T1000 (cell line): ENCODE results near the gene ZNF784.

Experiments used
- DNase-seq: peaks from one replicate; lab custom pipeline; 2025; ENCODE audit warnings: mixed read lengths; lab: John Stamatoyannopoulos, UW

Gene ZNF784, protein sequence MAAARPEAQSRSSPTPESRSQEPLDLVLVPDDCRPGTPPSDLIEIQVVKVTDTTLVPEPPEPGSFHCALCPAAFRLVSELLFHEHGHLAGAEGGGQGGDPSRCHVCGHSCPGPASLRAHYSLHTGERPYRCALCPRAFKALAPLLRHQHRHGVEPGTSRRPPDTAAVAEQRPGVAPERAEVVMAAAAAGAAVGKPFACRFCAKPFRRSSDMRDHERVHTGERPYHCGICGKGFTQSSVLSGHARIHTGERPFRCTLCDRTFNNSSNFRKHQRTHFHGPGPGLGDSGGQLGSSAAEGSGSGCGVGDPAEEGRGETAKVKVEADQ

DNA sequence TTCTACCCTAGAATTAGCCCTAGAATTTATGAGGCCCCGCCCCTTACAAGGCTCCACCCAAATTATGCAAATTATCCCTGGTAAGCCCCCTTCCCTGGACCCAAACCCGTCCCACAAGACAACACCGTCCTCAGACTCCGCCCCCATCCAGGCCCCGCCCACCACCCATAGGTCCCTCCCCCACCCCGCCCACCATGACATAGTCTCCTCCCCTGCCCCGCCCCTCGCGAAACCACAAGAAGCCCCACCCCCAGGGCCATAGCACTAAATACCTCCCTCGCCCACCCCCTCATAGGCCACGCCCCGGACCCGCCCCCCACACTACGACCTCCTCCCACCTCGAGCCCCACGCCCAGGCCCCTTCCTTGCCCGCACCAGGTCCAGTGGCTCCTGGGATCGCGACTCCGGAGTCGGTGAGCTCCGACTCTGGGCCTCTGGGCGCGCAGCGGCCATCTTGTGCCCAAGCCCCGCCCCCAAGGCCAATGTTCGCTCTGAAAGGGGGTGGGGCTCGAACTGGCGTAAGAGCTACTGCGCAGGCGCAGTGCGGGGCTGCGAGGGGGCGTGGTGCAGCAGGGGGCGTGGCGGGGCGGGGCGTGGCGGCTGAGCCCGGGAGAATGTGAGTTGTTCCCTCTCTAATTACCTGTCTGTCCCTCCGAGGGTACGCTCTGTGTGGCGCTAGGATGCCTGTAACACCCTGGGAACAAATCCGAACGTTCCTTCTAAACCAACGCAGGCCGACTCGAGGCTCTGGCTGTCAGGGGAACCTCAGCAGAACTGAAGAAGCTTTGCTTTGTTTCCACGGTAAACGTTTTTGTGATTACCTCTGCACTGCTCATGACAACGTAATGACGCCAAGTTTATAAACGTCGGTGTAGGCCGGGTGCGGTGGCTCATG, at the start of gene ZNF784:
Gene ZNF784 (minus strand): TSS at position 458 of the 895 bp plus-strand sequence. CDS start 5 bp downstream, at position 453.
- DNase-seq = peak; percentile 92

DNA sequence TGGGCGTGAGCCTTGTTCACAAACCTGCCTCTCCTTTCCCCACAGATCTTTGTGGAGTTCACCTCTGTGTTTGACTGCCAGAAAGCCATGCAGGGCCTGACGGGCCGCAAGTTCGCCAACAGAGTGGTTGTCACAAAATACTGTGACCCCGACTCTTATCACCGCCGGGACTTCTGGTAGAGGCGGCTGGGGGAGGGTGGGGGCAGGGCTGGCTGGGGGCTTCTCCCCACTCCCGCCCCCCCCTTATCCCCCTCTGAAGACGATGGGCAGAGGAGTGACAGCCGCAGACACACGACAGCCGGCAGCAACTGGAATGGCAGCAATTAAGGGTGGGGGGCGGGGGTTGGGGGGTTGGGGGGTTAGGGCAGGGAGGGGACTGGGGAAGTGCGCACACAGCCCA, 49.5 kb upstream of the ZNF784 start:
- DNase-seq = no peak

DNA sequence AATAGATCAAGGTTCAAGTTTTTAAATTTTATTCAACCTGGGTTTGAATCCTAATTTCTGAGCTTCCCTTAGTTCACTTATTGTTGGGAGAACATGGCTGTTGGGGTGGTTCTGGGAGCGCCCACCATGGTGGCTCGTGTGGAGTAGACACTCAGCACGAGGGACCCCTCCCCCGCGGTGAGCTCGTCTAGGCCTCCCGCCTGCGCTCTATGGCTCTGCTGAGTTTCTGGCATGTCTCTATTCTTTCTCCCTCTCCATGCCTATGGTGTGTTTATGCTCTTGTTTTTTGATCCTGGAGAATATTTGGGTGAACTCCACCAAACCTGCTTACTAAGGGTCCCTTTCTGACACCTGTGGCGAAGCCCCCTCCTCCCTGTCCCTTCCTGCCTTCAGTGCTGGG, 49.1 kb upstream of the ZNF784 start:
- DNase-seq = no peak

GRCh38 chr19:55672418-55672817, 48.1 kb upstream of the ZNF784 start:
- DNase-seq = no peak

DNA sequence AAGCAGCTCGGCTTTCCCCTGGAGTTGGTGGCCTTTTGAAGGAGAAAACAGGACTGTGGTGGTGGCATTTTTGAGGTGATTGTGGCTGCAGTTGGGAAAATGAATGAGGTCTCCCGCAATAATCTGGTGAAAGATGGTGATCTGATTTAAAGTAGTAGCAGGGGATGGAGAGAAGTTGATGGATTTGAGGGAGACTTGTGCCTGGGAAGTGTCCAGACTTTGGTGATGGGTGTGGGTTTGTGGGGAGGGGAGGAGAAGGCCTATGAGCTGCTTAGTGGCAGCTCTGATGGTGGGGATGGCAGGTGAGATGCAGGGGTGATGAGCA, 46.6 kb upstream of the ZNF784 start:
- DNase-seq = no peak

GRCh38 chr19:55670280-55671053, 46.1 kb upstream of the ZNF784 start:
- DNase-seq = no peak

GRCh38 chr19:55669418-55670279, 45.3 kb upstream of the ZNF784 start:
- DNase-seq = no peak

DNA sequence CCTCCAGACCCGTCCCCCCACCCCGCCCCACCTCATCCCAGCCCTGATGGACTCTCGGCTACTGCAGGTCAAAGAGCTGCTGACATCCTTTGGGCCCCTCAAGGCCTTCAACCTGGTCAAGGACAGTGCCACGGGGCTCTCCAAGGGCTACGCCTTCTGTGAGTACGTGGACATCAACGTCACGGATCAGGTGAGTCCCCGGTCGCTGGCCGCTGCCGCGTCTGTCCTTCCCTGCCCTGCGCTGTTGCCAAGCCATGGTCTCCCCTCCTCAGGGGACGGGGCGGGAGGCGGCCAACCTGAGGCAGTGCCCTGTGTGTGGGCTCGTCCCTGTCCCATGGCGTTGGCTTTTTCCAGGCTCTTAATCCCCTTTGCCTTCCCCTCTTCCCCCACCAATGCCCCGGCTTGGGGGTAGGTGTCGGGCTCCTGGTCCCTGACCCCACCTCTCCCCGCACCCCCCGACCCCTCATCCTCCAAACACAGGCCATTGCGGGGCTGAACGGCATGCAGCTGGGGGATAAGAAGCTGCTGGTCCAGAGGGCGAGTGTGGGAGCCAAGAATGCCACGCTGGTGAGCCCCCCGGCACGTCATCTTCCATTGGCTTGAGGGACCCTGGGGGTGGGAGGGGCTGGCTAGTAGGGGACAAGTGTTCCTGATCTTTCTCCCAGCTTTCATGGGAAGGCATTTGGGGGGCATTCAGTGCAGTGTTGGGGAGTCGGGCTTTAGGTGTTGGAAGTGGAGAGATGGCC, 44.4 kb upstream of the ZNF784 start:
- DNase-seq = no peak

DNA sequence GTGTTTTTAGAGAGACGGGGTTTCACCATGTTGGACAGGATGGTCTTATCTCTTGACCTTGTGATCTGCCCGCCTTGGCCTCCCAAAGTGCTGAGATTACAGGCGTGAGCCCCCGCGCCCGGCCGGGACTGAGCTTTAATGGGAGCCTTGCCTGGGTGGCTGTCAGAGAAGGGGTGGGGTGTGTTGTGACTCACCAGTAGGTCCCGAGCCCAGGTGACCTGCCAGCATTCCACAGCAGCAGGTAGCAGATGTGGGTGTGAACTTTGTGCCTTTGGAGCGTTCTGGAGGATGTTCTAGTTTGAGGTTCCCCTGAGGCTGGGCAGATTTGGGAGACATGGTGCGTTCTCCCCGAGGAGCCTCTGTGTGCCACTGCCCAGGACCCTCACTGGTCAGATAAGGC, 43.6 kb upstream of the ZNF784 start:
- no peak for DNase-seq

DNA sequence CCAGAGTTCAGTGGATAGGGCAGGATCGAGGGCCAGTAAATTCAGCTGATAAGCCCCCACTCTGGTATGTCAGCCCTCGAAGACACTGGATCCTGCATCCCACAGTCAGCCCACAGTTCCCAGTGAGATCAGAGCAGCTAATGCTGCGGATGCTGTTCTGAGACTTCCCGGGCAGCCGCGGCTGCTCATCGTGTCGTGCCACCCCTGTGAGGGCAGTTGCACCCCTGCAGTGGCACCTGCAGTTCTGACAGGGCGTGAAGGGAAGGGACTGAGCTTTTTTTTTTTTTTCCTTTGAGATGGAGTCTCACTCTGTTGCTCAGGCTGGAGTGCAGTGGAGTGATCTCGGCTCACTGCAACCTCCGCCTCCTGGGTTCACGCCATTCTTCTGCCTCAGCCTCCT, 43.1 kb upstream of the ZNF784 start:
- DNase-seq = no peak

- no peak for DNase-seq
Observed at GRCh38 chr19:55667006-55667381, 42.6 kb upstream of the ZNF784 start.

GRCh38 chr19:55666343-55667005, 42.1 kb upstream of the ZNF784 start:
- DNase-seq = no peak

- DNase-seq = no peak
Observed at GRCh38 chr19:55663846-55664536, 39.6 kb upstream of the ZNF784 start.

DNA sequence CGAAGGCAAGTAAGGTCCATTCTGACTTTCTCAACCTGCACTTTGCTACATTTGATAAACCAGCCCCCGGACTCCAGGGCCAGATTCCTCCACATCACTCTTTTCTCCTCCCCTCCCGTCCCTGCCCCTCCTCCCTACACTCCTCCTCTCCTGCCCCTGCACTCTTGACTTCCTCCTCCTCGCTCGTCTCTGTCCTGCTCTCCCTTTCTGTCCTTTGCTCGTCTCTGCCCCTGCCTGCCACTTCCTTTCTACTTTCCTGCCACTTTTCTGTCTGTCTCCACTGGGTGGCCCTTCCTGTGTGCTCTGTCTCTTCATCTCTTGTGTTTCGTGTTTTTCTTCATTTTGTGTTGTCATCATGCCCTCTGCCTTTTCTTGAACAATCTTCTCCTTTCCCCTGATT, 37.5 kb upstream of the ZNF784 start:
- DNase-seq = no peak

- no peak for DNase-seq
Observed at GRCh38 chr19:55660991-55661390, 36.6 kb upstream of the ZNF784 start.

- no peak for DNase-seq
Observed at GRCh38 chr19:55660404-55660803, 36.0 kb upstream of the ZNF784 start.

GRCh38 chr19:55659822-55660221, 35.5 kb upstream of the ZNF784 start:
- no peak for DNase-seq

- no peak for DNase-seq
Observed at GRCh38 chr19:55658846-55659459, 34.6 kb upstream of the ZNF784 start.

- no peak for DNase-seq
Observed at GRCh38 chr19:55656988-55657747, 32.8 kb upstream of the ZNF784 start.
